ENCODE results near the gene QRSL1.
"Not testable (repeated sequence)": the region's sequence is repeated elsewhere in the genome, so short reads cannot be mapped to it uniquely, and the experiment has no call there.

QRSL1 gene

GRCh38 chr6:106700581-106700980, 71.2 kb downstream of the QRSL1 start:
- TF ChIP-seq CTCF (IDR thresholded peaks at IDR 0.05), result no peak
- TF ChIP-seq ZFX (IDR thresholded peaks at IDR 0.05; ENCODE audit: borderline replicate concordance), result no peak
- H3K27ac ChIP-seq, result no peak overlapping the region

GRCh38 chr6:106701201-106701600, 71.8 kb downstream of the QRSL1 start:
- H3K27ac ChIP-seq, result not testable (repeated sequence)

- TF ChIP-seq ZFX (IDR thresholded peaks at IDR 0.05; ENCODE audit: borderline replicate concordance), result no peak
- no peak for TF ChIP-seq CTCF (IDR thresholded peaks at IDR 0.05)
- H3K27ac ChIP-seq, result no peak overlapping the region
These were observed 72.7 kb downstream of the QRSL1 start for GRCh38 chr6:106702046-106702445.

GRCh38 chr6:106702451-106703110, 73.2 kb downstream of the QRSL1 start:
- H3K27ac ChIP-seq, result no peak overlapping the region
- TF ChIP-seq CTCF (IDR thresholded peaks at IDR 0.05), result no peak
- TF ChIP-seq ZFX (IDR thresholded peaks at IDR 0.05; ENCODE audit: borderline replicate concordance), result no peak

GRCh38 chr6:106704327-106704726, 74.9 kb downstream of the QRSL1 start:
- TF ChIP-seq CTCF (IDR thresholded peaks at IDR 0.05) (no peak), ZFX (IDR thresholded peaks at IDR 0.05; ENCODE audit: borderline replicate concordance) (no peak)
- H3K27ac ChIP-seq, result no peak overlapping the region

- H3K27ac ChIP-seq, result no peak overlapping the region
- TF ChIP-seq CTCF (IDR thresholded peaks at IDR 0.05) (no peak), ZFX (IDR thresholded peaks at IDR 0.05; ENCODE audit: borderline replicate concordance) (no peak)
These were observed 75.8 kb downstream of the QRSL1 start for GRCh38 chr6:106705156-106705555.

- TF ChIP-seq ZFX (IDR thresholded peaks at IDR 0.05; ENCODE audit: borderline replicate concordance) (no peak), CTCF (IDR thresholded peaks at IDR 0.05) (no peak)
- no peak overlapping the region for H3K27ac ChIP-seq
These were observed 81.2 kb downstream of the QRSL1 start for GRCh38 chr6:106710580-106710979.

GRCh38 chr6:106714281-106714680, 84.9 kb downstream of the QRSL1 start:
- H3K27ac ChIP-seq, result no peak overlapping the region
- TF ChIP-seq CTCF (IDR thresholded peaks at IDR 0.05) (no peak), ZFX (IDR thresholded peaks at IDR 0.05; ENCODE audit: borderline replicate concordance) (no peak)
